ENCODE data around the gene LARGE2.

DNA sequence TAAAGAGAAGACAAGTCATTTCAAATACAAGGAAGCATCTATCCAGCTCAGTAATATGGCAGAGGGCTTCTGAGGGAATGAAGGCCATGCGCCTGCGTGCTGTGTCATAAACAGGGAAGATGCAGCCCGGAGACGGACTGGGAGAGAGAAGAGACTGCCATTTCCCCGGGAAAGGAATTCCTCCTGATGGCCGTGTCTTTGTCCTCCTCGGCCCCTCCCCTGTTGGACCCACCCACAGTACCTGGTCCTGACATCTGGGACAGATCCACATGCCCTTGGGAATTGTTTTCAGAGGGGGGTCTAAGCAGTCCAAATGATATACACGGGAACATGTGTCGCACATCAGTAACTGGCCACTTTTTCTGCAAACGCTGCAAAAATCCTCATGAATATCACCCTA is 15.5 kb downstream of the LARGE2 start:
- TF ChIP-seq POLR2AphosphoS5 (IDR thresholded peaks at IDR 0.05) (no peak), POLR2A (IDR thresholded peaks at IDR 0.05) (no peak)
- TF ChIP-seq, protein P1, sequence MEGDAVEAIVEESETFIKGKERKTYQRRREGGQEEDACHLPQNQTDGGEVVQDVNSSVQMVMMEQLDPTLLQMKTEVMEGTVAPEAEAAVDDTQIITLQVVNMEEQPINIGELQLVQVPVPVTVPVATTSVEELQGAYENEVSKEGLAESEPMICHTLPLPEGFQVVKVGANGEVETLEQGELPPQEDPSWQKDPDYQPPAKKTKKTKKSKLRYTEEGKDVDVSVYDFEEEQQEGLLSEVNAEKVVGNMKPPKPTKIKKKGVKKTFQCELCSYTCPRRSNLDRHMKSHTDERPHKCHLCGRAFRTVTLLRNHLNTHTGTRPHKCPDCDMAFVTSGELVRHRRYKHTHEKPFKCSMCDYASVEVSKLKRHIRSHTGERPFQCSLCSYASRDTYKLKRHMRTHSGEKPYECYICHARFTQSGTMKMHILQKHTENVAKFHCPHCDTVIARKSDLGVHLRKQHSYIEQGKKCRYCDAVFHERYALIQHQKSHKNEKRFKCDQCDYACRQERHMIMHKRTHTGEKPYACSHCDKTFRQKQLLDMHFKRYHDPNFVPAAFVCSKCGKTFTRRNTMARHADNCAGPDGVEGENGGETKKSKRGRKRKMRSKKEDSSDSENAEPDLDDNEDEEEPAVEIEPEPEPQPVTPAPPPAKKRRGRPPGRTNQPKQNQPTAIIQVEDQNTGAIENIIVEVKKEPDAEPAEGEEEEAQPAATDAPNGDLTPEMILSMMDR (IDR thresholded peaks at IDR 0.05 in 8 of 11, conservative IDR thresholded peaks at IDR 0.05 in 3 of 11) = no peak
